Neural progenitor cell (in vitro differentiated cells): ENCODE measurements around the gene INPP5J.

Experiments
- EZH2 ChIP-seq: fragments of 200-600 bp; sonication (generic); IDR thresholded peaks from 2 replicates; pipeline ENCODE4 v1.6.1; 2017; ENCODE audit warnings: antibody characterized with exemption, mild to moderate bottlenecking, moderate library complexity
- EZH2phosphoT487 ChIP-seq: fragments of 200-600 bp; sonication (generic); IDR thresholded peaks from 2 replicates; pipeline ENCODE4 v1.6.1; 2017; ENCODE audit warnings: antibody characterized with exemption
- TF ChIP-seq, protein P1 (sequence below): fragments of 200-600 bp; sonication (generic); IDR thresholded peaks from 2 replicates; pipeline ENCODE4 v1.5.1; 2017; ENCODE audit warnings: antibody characterized with exemption, mild to moderate bottlenecking

DNA sequence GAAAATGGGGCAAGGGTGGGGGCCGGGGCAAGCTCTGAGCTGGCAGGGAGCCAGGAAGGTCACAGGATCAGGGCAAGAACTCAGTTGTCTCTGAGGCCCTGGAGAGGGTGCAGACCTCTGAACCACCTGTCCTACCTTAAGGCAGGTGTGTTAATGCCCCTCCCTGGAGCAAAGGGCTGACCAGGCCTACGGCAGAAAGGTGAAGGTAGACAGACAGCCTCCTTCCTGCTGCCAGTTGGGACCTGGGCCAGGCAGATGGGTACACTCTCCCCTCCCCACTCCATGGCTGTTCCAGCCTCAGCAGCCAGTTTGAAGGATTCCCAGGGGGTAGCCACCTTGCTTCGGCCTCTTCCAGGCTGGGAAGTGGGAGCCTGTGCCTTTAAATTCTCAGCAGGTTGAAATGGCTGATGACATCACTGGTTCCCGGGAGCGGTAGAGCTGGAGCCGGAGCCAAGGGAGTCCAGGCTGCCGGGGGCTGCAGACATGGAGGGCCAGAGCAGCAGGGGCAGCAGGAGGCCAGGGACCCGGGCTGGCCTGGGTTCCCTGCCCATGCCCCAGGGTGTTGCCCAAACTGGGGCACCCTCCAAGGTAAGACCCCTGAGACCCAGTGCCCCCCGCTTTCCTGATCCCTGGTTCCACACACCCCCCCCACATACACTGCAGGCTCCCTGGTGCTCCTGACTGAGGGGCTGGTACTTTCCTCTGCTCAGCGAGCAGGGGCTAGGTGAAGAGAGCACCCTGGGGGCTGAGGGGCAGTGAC is at the start of gene INPP5J:
- TF ChIP-seq, protein P1, sequence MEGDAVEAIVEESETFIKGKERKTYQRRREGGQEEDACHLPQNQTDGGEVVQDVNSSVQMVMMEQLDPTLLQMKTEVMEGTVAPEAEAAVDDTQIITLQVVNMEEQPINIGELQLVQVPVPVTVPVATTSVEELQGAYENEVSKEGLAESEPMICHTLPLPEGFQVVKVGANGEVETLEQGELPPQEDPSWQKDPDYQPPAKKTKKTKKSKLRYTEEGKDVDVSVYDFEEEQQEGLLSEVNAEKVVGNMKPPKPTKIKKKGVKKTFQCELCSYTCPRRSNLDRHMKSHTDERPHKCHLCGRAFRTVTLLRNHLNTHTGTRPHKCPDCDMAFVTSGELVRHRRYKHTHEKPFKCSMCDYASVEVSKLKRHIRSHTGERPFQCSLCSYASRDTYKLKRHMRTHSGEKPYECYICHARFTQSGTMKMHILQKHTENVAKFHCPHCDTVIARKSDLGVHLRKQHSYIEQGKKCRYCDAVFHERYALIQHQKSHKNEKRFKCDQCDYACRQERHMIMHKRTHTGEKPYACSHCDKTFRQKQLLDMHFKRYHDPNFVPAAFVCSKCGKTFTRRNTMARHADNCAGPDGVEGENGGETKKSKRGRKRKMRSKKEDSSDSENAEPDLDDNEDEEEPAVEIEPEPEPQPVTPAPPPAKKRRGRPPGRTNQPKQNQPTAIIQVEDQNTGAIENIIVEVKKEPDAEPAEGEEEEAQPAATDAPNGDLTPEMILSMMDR, result no peak
- no peak for TF ChIP-seq EZH2phosphoT487
- TF ChIP-seq EZH2, result no peak
